HepG2 (cell line): ENCODE measurements around the gene ARHGAP5. TPM values are rescaled to one million over a fixed set of nuclear protein-coding genes. Genes with fewer than 3 reads are reported as not detected.

ENCODE experiments used
- AHR ChIP-seq: IDR thresholded peaks from 2 replicates; pipeline ENCODE4 v1.6.1; 2018; ENCODE audit warnings: missing genetic modification reagents, missing compliant biosample characterization
- ATF3 ChIP-seq: sonication (generic); formaldehyde crosslinking; IDR thresholded peaks from 2 replicates; pipeline ENCODE4 v1.4.0; 2020; ENCODE audit warnings: missing genetic modification reagents
- ATF6 ChIP-seq: sonication (generic); formaldehyde crosslinking; conservative IDR thresholded peaks from 2 replicates; pipeline ENCODE4 v1.4.0; 2020; ENCODE audit warnings: missing genetic modification reagents
- CREB1 ChIP-seq, 2 experiments: fragments of 450-650 bp in 1 of 2; IDR thresholded peaks; 2 replicates each; pipeline ENCODE4 v1.6.1; 2016 to 2017; ENCODE audit warnings: control low read depth in 1 of 2, mild to moderate bottlenecking in 1 of 2, missing compliant biosample characterization in 1 of 2, missing genetic modification characterization in 1 of 2
- ELF4 ChIP-seq: sonication (generic); formaldehyde crosslinking; IDR thresholded peaks from 2 replicates; pipeline ENCODE4 v1.5.0; 2020; ENCODE audit warnings: missing genetic modification reagents, mild to moderate bottlenecking, moderate library complexity, borderline replicate concordance
- ETV6 ChIP-seq: sonication (generic); formaldehyde crosslinking; conservative IDR thresholded peaks from 2 replicates; pipeline ENCODE4 v1.4.0; 2020; ENCODE audit warnings: missing genetic modification reagents
- KDM4B ChIP-seq: sonication (generic); formaldehyde crosslinking; IDR thresholded peaks from 2 replicates; pipeline ENCODE4 v1.4.0; 2020; ENCODE audit warnings: missing genetic modification reagents
- NFKBIZ ChIP-seq: IDR thresholded peaks from 2 replicates; pipeline ENCODE4 v1.6.1; 2018; ENCODE audit warnings: missing genetic modification reagents, missing compliant biosample characterization
- POGZ ChIP-seq: sonication (generic); formaldehyde crosslinking; IDR thresholded peaks from 2 replicates; pipeline ENCODE4 v1.4.0; 2020; ENCODE audit warnings: mild to moderate bottlenecking, missing genetic modification reagents
- PRPF4 ChIP-seq: fragments of 200-400 bp; formaldehyde crosslinking; IDR thresholded peaks from 2 replicates; pipeline ENCODE4 v1.6.1; 2016; ENCODE audit warnings: low read length, low read depth; ENCODE audit not compliant: poor library complexity, severe bottlenecking
- SAFB2 ChIP-seq: sonication (generic); formaldehyde crosslinking; IDR thresholded peaks from 2 replicates; pipeline ENCODE4 v1.5.1; 2020; ENCODE audit warnings: missing genetic modification reagents, low read depth, mild to moderate bottlenecking, borderline replicate concordance
- SP4 ChIP-seq: sonication (generic); formaldehyde crosslinking; IDR thresholded peaks from 2 replicates; pipeline ENCODE4 v1.8.1; 2023; ENCODE audit warnings: mild to moderate bottlenecking, missing genetic modification reagents
- SUZ12 ChIP-seq: fragments of 150-350 bp; IDR thresholded peaks from 2 replicates; pipeline ENCODE4 v1.6.1; 2014; ENCODE audit warnings: low read depth, low read length
- ZBTB10 ChIP-seq: sonication (generic); formaldehyde crosslinking; IDR thresholded peaks from 2 replicates; pipeline ENCODE4 v1.4.0; 2020; ENCODE audit warnings: missing genetic modification reagents, borderline replicate concordance
- ZBTB37 ChIP-seq: sonication (generic); formaldehyde crosslinking; IDR thresholded peaks from 2 replicates; pipeline ENCODE4 v1.4.0; 2020; ENCODE audit warnings: mild to moderate bottlenecking, missing genetic modification reagents
- ZBTB43 ChIP-seq: sonication (generic); formaldehyde crosslinking; conservative IDR thresholded peaks from 2 replicates; pipeline ENCODE4 v1.4.0; 2020; ENCODE audit warnings: missing genetic modification reagents
- ZKSCAN1 ChIP-seq: fragments of 150-350 bp; IDR thresholded peaks from 2 replicates; pipeline ENCODE4 v1.6.1; 2014; ENCODE audit warnings: low read length
- ZNF251 ChIP-seq: sonication (generic); formaldehyde crosslinking; IDR thresholded peaks from 2 replicates; pipeline ENCODE4 v1.9.0; 2021; ENCODE audit warnings: mild to moderate bottlenecking, missing genetic modification reagents
- ZNF333 ChIP-seq: sonication (generic); formaldehyde crosslinking; IDR thresholded peaks from 2 replicates; pipeline ENCODE4 v1.4.0; 2020; ENCODE audit warnings: mild to moderate bottlenecking, missing genetic modification reagents, borderline replicate concordance
- ZNF431 ChIP-seq: sonication (generic); formaldehyde crosslinking; IDR thresholded peaks from 2 replicates; pipeline ENCODE4 v1.9.0; 2022; ENCODE audit warnings: missing genetic modification reagents, low read depth, mild to moderate bottlenecking, borderline replicate concordance
- ZNF546 ChIP-seq: sonication (generic); formaldehyde crosslinking; conservative IDR thresholded peaks from 2 replicates; pipeline ENCODE4 v1.8.1; 2023; ENCODE audit warnings: mild to moderate bottlenecking, missing genetic modification reagents
- ZNF576 ChIP-seq: sonication (generic); formaldehyde crosslinking; IDR thresholded peaks from 2 replicates; pipeline ENCODE4 v1.4.0; 2020; ENCODE audit warnings: mild to moderate bottlenecking, missing genetic modification reagents
- ZNF816 ChIP-seq: sonication (generic); formaldehyde crosslinking; IDR thresholded peaks from 2 replicates; pipeline ENCODE4 v1.8.0; 2022; ENCODE audit warnings: missing genetic modification reagents, mild to moderate bottlenecking, borderline replicate concordance
- polyA plus RNA-seq, 8 experiments: library from polyadenylated mRNA; depleted of rRNA in 3 of 8; stranded (reverse) in 7 of 8; unstranded in 1 of 8; fragments of >200 nt; fragmentation: Illumina TruSeq in 4 of 8; extraction: Trizol in 4 of 8; gene quantifications; 2 replicates each; pipeline versions ENCODE4 v1.2.1 to v1.2.3, GENCODE V29; 2011 to 2016; ENCODE audit warnings: low read depth in 4 of 8, missing spikeins in 1 of 8, mixed read lengths in 1 of 8; ENCODE audit not compliant: insufficient read depth in 1 of 8
- total RNA-seq, 5 experiments: library from RNA; depleted of rRNA; stranded (reverse); fragments of >200 nt; fragmentation: Illumina TruSeq; extraction: Trizol; gene quantifications; 2 replicates each; pipeline ENCODE4 v1.2.3, GENCODE V29; 2016; ENCODE audit warnings: low read depth in 1 of 5

The ARHGAP5 gene
- total and polyA plus RNA-seq, 2 of the 13 experiments (the other 11 are each of a cell fraction or from before 2014, with no cell fraction given), result 33.7 to 144 TPM

GRCh38 chr14:32203928-32204357 is 126.8 kb downstream of the ARHGAP5 start (continued):
- TF ChIP-seq ZBTB10, result no peak
- no peak for TF ChIP-seq ZBTB43 (CRISPR knock-in tag)
- no peak; the same call in 1 of the 2 replicates for TF ChIP-seq ZNF816
- no peak for TF ChIP-seq ZNF251 (CRISPR knock-in tag)
- TF ChIP-seq ATF3 (CRISPR knock-in tag), result no peak
- no peak for TF ChIP-seq SP4 (CRISPR knock-in tag)
- no peak for TF ChIP-seq ZKSCAN1
- TF ChIP-seq ZNF333 (CRISPR knock-in tag), result peak; percentile 22; the same call in 1 of the 2 replicates
- no peak for TF ChIP-seq POGZ (CRISPR knock-in tag)
- peak; percentile 29; the same call in 1 of the 2 replicates for TF ChIP-seq ZNF431 (CRISPR knock-in tag)
- TF ChIP-seq SUZ12, result no peak
- TF ChIP-seq CREB1 (IDR thresholded peaks at IDR 0.05), result peak; percentile 61; the same call in 1 of the 2 replicates
- TF ChIP-seq CREB1 (CRISPR knock-in tag; IDR thresholded peaks at IDR 0.05), result no peak
- TF ChIP-seq SAFB2, result no peak
- peak; percentile 72 for TF ChIP-seq ZBTB37
- TF ChIP-seq NFKBIZ (CRISPR knock-in tag), result no peak
- no peak for TF ChIP-seq PRPF4
- TF ChIP-seq KDM4B (CRISPR knock-in tag), result no peak
- no peak for TF ChIP-seq ATF6
- TF ChIP-seq AHR (CRISPR knock-in tag), result no peak
- TF ChIP-seq ETV6 (CRISPR knock-in tag), result no peak
- no peak for TF ChIP-seq ZNF546 (CRISPR knock-in tag)
- no peak for TF ChIP-seq ELF4 (CRISPR knock-in tag)
- 0 out of 2 replicates have a peak, but pooled peaks have one; percentile 36 for TF ChIP-seq ZNF576
